NCI-H2081 (cell line): ENCODE results near the gene MAP3K6.

ENCODE experiments used
- DNase-seq, 2 experiments: peaks; one replicate each; lab custom pipeline; 2025; lab: John Stamatoyannopoulos, UW

The MAP3K6 gene

GRCh38 chr1:27377760-27378495, 11.2 kb upstream of the MAP3K6 start:
- DNase-seq = no peak

GRCh38 chr1:27374362-27375086, 7.8 kb upstream of the MAP3K6 start, which contains the start of gene FCN3:
TSS of gene FCN3 (minus strand) at chr1:27374824. CDS start at chr1:27374818, 6 bp downstream.
- DNase-seq = no peak

- no peak for DNase-seq
These were observed 6.3 kb upstream of the MAP3K6 start for GRCh38 chr1:27372808-27373690.

- no peak for DNase-seq
These were observed 5.5 kb upstream of the MAP3K6 start for GRCh38 chr1:27372022-27372807.

- no peak for DNase-seq
These were observed 2.3 kb upstream of the MAP3K6 start for GRCh38 chr1:27368869-27369582.

GRCh38 chr1:27367160-27367650, 444 bp upstream of the MAP3K6 start:
- DNase-seq = no peak

GRCh38 chr1:27366113-27366410, 699 bp downstream of the MAP3K6 start:
- peak in 1 of 2 experiments; percentile 39 for DNase-seq

- DNase-seq = peak; percentile 66 to 68
These were observed 1.2 kb downstream of the MAP3K6 start for GRCh38 chr1:27365372-27366112.

GRCh38 chr1:27364696-27365371, 1.9 kb downstream of the MAP3K6 start:
- DNase-seq = no peak

GRCh38 chr1:27363766-27364695, 2.7 kb downstream of the MAP3K6 start:
- DNase-seq = no peak

- no peak for DNase-seq
These were observed 5.2 kb downstream of the MAP3K6 start for GRCh38 chr1:27361553-27361952.

GRCh38 chr1:27361044-27361402, 5.7 kb downstream of the MAP3K6 start:
- no peak for DNase-seq

GRCh38 chr1:27360159-27361043, 6.4 kb downstream of the MAP3K6 start:
- no peak for DNase-seq

- DNase-seq = no peak
These were observed 7.0 kb downstream of the MAP3K6 start for GRCh38 chr1:27359822-27360158.

- no peak for DNase-seq
These were observed 7.8 kb downstream of the MAP3K6 start for GRCh38 chr1:27358928-27359313.

- no peak for DNase-seq
These were observed 8.5 kb downstream of the MAP3K6 start for GRCh38 chr1:27358038-27358927.
